OCI-LY1 (cell line): Measurements from ENCODE around the gene PIEZO1.
"Not testable (repeated sequence)": the region's sequence is repeated elsewhere in the genome, so short reads cannot be mapped to it uniquely, and the experiment has no call there.

Source experiments
- H2AFZ ChIP-seq: fragments of 200-600 bp; sonication (generic), shearing (Covaris generic); 2 replicates; pipeline ENCODE4 v1.6.0; 2014; ENCODE audit warnings: antibody characterized with exemption, mild to moderate bottlenecking, low read length
- H3F3A ChIP-seq: fragments of 200-600 bp; sonication (generic), shearing (Covaris generic); 2 replicates; pipeline ENCODE4 v1.6.0; 2014; ENCODE audit warnings: mild to moderate bottlenecking, antibody characterized with exemption, low read length, moderate library complexity; ENCODE audit not compliant: insufficient read depth
- H3K27ac ChIP-seq: fragments of 200-600 bp; sonication (generic); 2 replicates; pipeline ENCODE4 v1.5.1; 2014; ENCODE audit warnings: low read length, mixed run types, mild to moderate bottlenecking, low read depth; ENCODE audit not compliant: poor library complexity, severe bottlenecking
- H3K27me3 ChIP-seq: fragments of 200-600 bp; sonication (generic); 2 replicates; pipeline ENCODE4 v1.6.0; 2014; ENCODE audit warnings: antibody characterized with exemption, mild to moderate bottlenecking, low read length, moderate library complexity; ENCODE audit not compliant: insufficient read depth
- H3K36me3 ChIP-seq: fragments of 200-600 bp; sonication (generic); 2 replicates; pipeline ENCODE4 v1.6.1; 2014; ENCODE audit warnings: mild to moderate bottlenecking, antibody characterized with exemption, low read length, moderate library complexity, mixed read lengths; ENCODE audit not compliant: insufficient read depth
- H3K4me1 ChIP-seq: fragments of 200-600 bp; sonication (generic); 2 replicates; pipeline ENCODE4 v1.5.1; 2014; ENCODE audit warnings: mild to moderate bottlenecking, low read length, moderate library complexity; ENCODE audit not compliant: insufficient read depth, severe bottlenecking
- H3K4me2 ChIP-seq: fragments of 200-600 bp; sonication (generic), shearing (Covaris generic); 2 replicates; pipeline ENCODE4 v1.6.1; 2014; ENCODE audit warnings: low read length
- H3K4me3 ChIP-seq: fragments of 200-600 bp; sonication (generic); 2 replicates; pipeline ENCODE4 v1.5.1; 2014; ENCODE audit warnings: low read length, low read depth, mild to moderate bottlenecking, mixed read lengths; ENCODE audit not compliant: poor library complexity, severe bottlenecking
- H3K79me2 ChIP-seq: fragments of 200-600 bp; shearing (Covaris generic); 2 replicates; pipeline ENCODE4 v1.6.1; 2016; ENCODE audit warnings: mixed run types, low read length, mixed read lengths; ENCODE audit not compliant: insufficient read depth
- H3K9ac ChIP-seq: fragments of 200-600 bp; sonication (generic), shearing (Covaris generic); 2 replicates; pipeline ENCODE4 v1.6.1; 2014; ENCODE audit warnings: mild to moderate bottlenecking, low read length, mixed read lengths
- H3K9me2 ChIP-seq: fragments of 200-600 bp; sonication (generic), shearing (Covaris generic); 2 replicates; pipeline ENCODE4 v1.6.1; 2014; ENCODE audit warnings: low read depth, mild to moderate bottlenecking, low read length, mixed read lengths
- H3K9me3 ChIP-seq: fragments of 200-600 bp; shearing (Covaris generic); 2 replicates; pipeline ENCODE4 v1.6.1; 2014; ENCODE audit warnings: low read length, mixed read lengths
- H4K20me1 ChIP-seq: fragments of 200-600 bp; sonication (generic), shearing (Covaris generic); 2 replicates; pipeline ENCODE4 v1.6.0; 2016; ENCODE audit warnings: mild to moderate bottlenecking, low read length; ENCODE audit not compliant: insufficient read depth
- CTCF ChIP-seq: fragments of 200-600 bp; sonication (generic), shearing (Covaris generic); IDR thresholded peaks from 2 replicates; pipeline ENCODE4 v1.5.1; 2017; ENCODE audit warnings: mild to moderate bottlenecking, antibody characterized with exemption, low read length, moderate library complexity, mixed read lengths
- EZH2 ChIP-seq: fragments of 200-600 bp; sonication (generic), shearing (Covaris generic); IDR thresholded peaks from 2 replicates; pipeline ENCODE4 v1.8.0; 2017; ENCODE audit warnings: borderline replicate concordance, mixed run types, mild to moderate bottlenecking, antibody characterized with exemption, low read length, moderate library complexity, mixed read lengths

Gene PIEZO1

GRCh38 chr16:88671806-88672205 lies 113.2 kb downstream of the PIEZO1 start:
- no peak for TF ChIP-seq EZH2
- no peak for TF ChIP-seq CTCF
- Histone ChIP-seq H3K4me2 (no peak overlapping the region), H3K9me2 (no peaks in the 10 kb centered on the region), H3K79me2 (no peaks in the 10 kb centered on the region), H2AFZ (no peak overlapping the region), H3F3A (no peaks in the 10 kb centered on the region), H3K4me3 (no peak overlapping the region), H3K4me1 (no peaks in the 10 kb centered on the region), H3K36me3 (peaks cover 39% of the 10 kb centered on the region), H3K9ac (no peak overlapping the region), H4K20me1 (no peaks in the 10 kb centered on the region), H3K27ac (no peak overlapping the region), H3K9me3 (no peaks in the 10 kb centered on the region), H3K27me3 (no peaks in the 10 kb centered on the region; the same call in 1 of the 2 replicates)

GRCh38 chr16:88669980-88670379 lies 115.0 kb downstream of the PIEZO1 start:
- peaks cover 30% of the 10 kb centered on the region for H3K36me3 ChIP-seq

GRCh38 chr16:88669493-88669892 lies 115.5 kb downstream of the PIEZO1 start:
- not testable (repeated sequence) for H4K20me1 ChIP-seq, H3K4me3 ChIP-seq, H3K4me2 ChIP-seq, H3K9me2 ChIP-seq, H3K9ac ChIP-seq, H3K27ac ChIP-seq, H3K9me3 ChIP-seq, H3K79me2 ChIP-seq, H2AFZ ChIP-seq, H3K27me3 ChIP-seq, H3F3A ChIP-seq
- peaks cover 13% of the 10 kb centered on the region for H3K4me1 ChIP-seq
- H3K36me3 ChIP-seq: peaks cover 27% of the 10 kb centered on the region

More at GRCh38 chr16:88669980-88670379, 115.0 kb downstream of the PIEZO1 start:
- no peaks in the 10 kb centered on the region for H3K9me3 ChIP-seq
- H3K27ac ChIP-seq: no peak overlapping the region
- no peak overlapping the region for H2AFZ ChIP-seq
- no peaks in the 10 kb centered on the region for H4K20me1 ChIP-seq
- no peaks in the 10 kb centered on the region for H3F3A ChIP-seq
- no peak for TF ChIP-seq CTCF
- TF ChIP-seq EZH2: no peak
- no peaks in the 10 kb centered on the region for H3K9me2 ChIP-seq
- peaks cover 8% of the 10 kb centered on the region for H3K4me1 ChIP-seq
- H3K4me3 ChIP-seq: no peak overlapping the region
- no peaks in the 10 kb centered on the region for H3K79me2 ChIP-seq
- H3K27me3 ChIP-seq: no peaks in the 10 kb centered on the region
- no peak overlapping the region for H3K9ac ChIP-seq
- no peak overlapping the region for H3K4me2 ChIP-seq

- Histone ChIP-seq H2AFZ (no peak overlapping the region), H3K36me3 (peaks cover 15% of the 10 kb centered on the region), H3K27ac (no peak overlapping the region), H3K4me3 (no peak overlapping the region), H3K79me2 (0 out of 2 replicates have a peak, but pooled peaks cover under 1% of the 10 kb centered on the region), H3K4me1 (peaks cover 19% of the 10 kb centered on the region), H3K9me3 (no peaks in the 10 kb centered on the region), H3K27me3 (no peaks in the 10 kb centered on the region), H3K9me2 (no peaks in the 10 kb centered on the region), H4K20me1 (no peaks in the 10 kb centered on the region), H3K9ac (no peak overlapping the region), H3F3A (no peaks in the 10 kb centered on the region), H3K4me2 (no peak overlapping the region)
- TF ChIP-seq EZH2: no peak
- no peak for TF ChIP-seq CTCF
Measured at GRCh38 chr16:88667461-88667860, 117.6 kb downstream of the PIEZO1 start.
